ENCODE measurements around the gene OR2Y1. TPM values are rescaled to one million over a fixed set of nuclear protein-coding genes. Genes with fewer than 3 reads are reported as not detected.

Gene OR2Y1
- total and polyA plus RNA-seq, 2 of the 4 experiments (the other 2 are of a cell fraction), result not detected

DNA sequence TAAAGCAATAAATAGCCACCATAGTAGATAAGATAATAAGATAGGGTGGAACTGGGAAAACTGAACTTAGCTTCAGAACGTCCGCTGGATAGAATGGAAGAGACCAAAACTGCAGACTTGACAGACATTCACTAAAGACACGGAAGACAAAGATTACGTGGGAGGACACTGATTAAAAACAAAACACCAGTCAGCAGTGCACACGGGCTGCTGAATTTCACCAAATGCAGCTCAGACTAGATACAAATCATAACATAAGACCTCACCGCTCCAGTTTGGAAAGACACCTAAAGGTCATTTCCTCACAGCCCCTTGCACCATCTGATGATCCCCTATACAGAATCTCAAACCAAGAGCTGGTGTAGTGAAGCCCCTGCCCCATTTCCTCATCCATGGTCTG lies 2.9 kb upstream of the OR2Y1 start:
- DNase-seq (no peak), ATAC-seq (ENCODE audit: low read depth) (no peak)
- no peaks in the 10 kb centered on the region; the same call in 1 of the 2 replicates for H3K9me3 ChIP-seq (ENCODE audit: control insufficient read depth, insufficient read depth, low read length)
- H2AFZ ChIP-seq (replicated peaks; ENCODE audit: low read length, poor library complexity), result no peak overlapping the region
- no peak overlapping the region for H3K4ac ChIP-seq (ENCODE audit: low read depth, low read length)
- no peak overlapping the region for H2AK5ac ChIP-seq (ENCODE audit: low read depth, low read length)
- CTCF ChIA-PET, result no interaction called here
- POLR2A ChIA-PET (ENCODE audit: unreplicated experiment), result no interaction called here
- H3K9ac ChIP-seq (ENCODE audit: low read depth, low read length), result no peak overlapping the region
- no peaks in the 10 kb centered on the region; the same call in 1 of the 2 replicates for H3K27me3 ChIP-seq (ENCODE audit: control insufficient read depth, insufficient read depth, low read length)
- intact Hi-C loops (cut with micrococcal nuclease), result no loop called here
- H2AK9ac ChIP-seq (replicated peaks; ENCODE audit: low read depth, low read length, poor library complexity), result no peak overlapping the region
- no peak overlapping the region for H2BK120ac ChIP-seq (ENCODE audit: low read depth, low read length)
- H3K14ac ChIP-seq (replicated peaks; ENCODE audit: low read depth, low read length), result no peak overlapping the region
- in situ Hi-C loops (cut with MboI; ENCODE audit: low sequenced_read_pairs), result no loop called here
- no peak overlapping the region for H3K4me2 ChIP-seq (ENCODE audit: low read depth, low read length)
- BruUV-seq (replicated peaks), result no TSS peak
- no peak overlapping the region for H3K56ac ChIP-seq (ENCODE audit: extremely low read depth, insufficient read depth, low read length)
- no peak overlapping the region for H2BK15ac ChIP-seq (ENCODE audit: low read depth, low read length)
- no peaks in the 10 kb centered on the region for H3K36me3 ChIP-seq (ENCODE audit: control insufficient read depth, insufficient read depth, low read length)
- no peaks in the 10 kb centered on the region for H3K79me1 ChIP-seq (ENCODE audit: low read depth in 1 of 2, low read length in 2 of 2)
- H3K18ac ChIP-seq (ENCODE audit: low read depth, low read length), result no peak overlapping the region
- no peak overlapping the region for H4K5ac ChIP-seq (ENCODE audit: low read depth, low read length)
- H3K4me1 ChIP-seq (ENCODE audit: control insufficient read depth, insufficient read depth, low read length), result no peaks in the 10 kb centered on the region
- H2BK20ac ChIP-seq (ENCODE audit: low read depth, low read length), result no peak overlapping the region
- WGBS, 2 experiments (ENCODE audit: extremely low coverage in 2 of 2, insufficient read length in 1 of 2), result 42% methylated on average over 3 of the region's 6 CpGs; no CpG with 5 or more reads in 1 of the 2 experiments
- no peaks in the 10 kb centered on the region for H3K9me1 ChIP-seq (ENCODE audit: insufficient read depth, low read length)
- H4K20me1 ChIP-seq (ENCODE audit: insufficient read depth, low read length), result no peaks in the 10 kb centered on the region
- H3K23ac ChIP-seq (ENCODE audit: low read depth, low read length), result no peak overlapping the region
- H3K4me3 ChIP-seq (ENCODE audit: insufficient read depth, low read depth, low read length), result no peak overlapping the region
- dilution Hi-C loops (cut with HindIII; ENCODE audit: low sequenced_read_pairs, unreplicated experiment), result no loop called here
- TF ChIP-seq NFE2L2 (IDR thresholded peaks at IDR 0.05; ENCODE audit: low read depth, low read length) (no peak), CEBPB (IDR thresholded peaks at IDR 0.05; ENCODE audit: low read depth, low read length) (no peak), CHD1 (IDR thresholded peaks at IDR 0.05; ENCODE audit: low read depth, low read length) (no peak), POLR2A (IDR thresholded peaks at IDR 0.05; ENCODE audit: low read depth, low read length) (no peak), MAFK (IDR thresholded peaks at IDR 0.05; ENCODE audit: low read depth, low read length) (no peak), FOS (IDR thresholded peaks at IDR 0.05; ENCODE audit: low read depth, low read length) (no peak), BHLHE40 (IDR thresholded peaks at IDR 0.05; ENCODE audit: low read depth, low read length) (no peak), MAZ (IDR thresholded peaks at IDR 0.05; ENCODE audit: borderline replicate concordance, low read depth, low read length) (no peak), SMC3 (IDR thresholded peaks at IDR 0.05; ENCODE audit: low read depth, low read length) (no peak), MXI1 (IDR thresholded peaks at IDR 0.05; ENCODE audit: borderline replicate concordance, low read depth, low read length) (no peak), RAD21 (IDR thresholded peaks at IDR 0.05; ENCODE audit: low read length) (no peak), RCOR1 (IDR thresholded peaks at IDR 0.05; ENCODE audit: insufficient replicate concordance, low read length) (no peak)
- TF ChIP-seq, protein P1, sequence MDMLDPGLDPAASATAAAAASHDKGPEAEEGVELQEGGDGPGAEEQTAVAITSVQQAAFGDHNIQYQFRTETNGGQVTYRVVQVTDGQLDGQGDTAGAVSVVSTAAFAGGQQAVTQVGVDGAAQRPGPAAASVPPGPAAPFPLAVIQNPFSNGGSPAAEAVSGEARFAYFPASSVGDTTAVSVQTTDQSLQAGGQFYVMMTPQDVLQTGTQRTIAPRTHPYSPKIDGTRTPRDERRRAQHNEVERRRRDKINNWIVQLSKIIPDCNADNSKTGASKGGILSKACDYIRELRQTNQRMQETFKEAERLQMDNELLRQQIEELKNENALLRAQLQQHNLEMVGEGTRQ (IDR thresholded peaks at IDR 0.05; ENCODE audit: low read depth, low read length), result no peak
- no peak overlapping the region for H3K27ac ChIP-seq (ENCODE audit: insufficient read depth, low read length)
- H4K8ac ChIP-seq (ENCODE audit: low read depth in 2 of 2, low read length in 2 of 2), result no peak overlapping the region
- H2BK5ac ChIP-seq (ENCODE audit: low read depth, low read length, poor library complexity, severe bottlenecking), result no peak overlapping the region
- no peak overlapping the region for H4K91ac ChIP-seq (ENCODE audit: insufficient read depth, low read depth, low read length)
